GM08714 (cell line): Measurements from ENCODE around the gene MSL3.

Source experiments
- H3K4me3 ChIP-seq: fragments of 200-500 bp; sonication (Bioruptor generic); 2 replicates; pipeline ENCODE4 v1.5.1; 2014; ENCODE audit warnings: mild to moderate bottlenecking, low read length, inconsistent platforms
- ZNF274 ChIP-seq: IDR thresholded peaks from 2 replicates; pipeline ENCODE4 v1.6.1; 2012; ENCODE audit warnings: mild to moderate bottlenecking, low read depth, low read length

The MSL3 gene

DNA sequence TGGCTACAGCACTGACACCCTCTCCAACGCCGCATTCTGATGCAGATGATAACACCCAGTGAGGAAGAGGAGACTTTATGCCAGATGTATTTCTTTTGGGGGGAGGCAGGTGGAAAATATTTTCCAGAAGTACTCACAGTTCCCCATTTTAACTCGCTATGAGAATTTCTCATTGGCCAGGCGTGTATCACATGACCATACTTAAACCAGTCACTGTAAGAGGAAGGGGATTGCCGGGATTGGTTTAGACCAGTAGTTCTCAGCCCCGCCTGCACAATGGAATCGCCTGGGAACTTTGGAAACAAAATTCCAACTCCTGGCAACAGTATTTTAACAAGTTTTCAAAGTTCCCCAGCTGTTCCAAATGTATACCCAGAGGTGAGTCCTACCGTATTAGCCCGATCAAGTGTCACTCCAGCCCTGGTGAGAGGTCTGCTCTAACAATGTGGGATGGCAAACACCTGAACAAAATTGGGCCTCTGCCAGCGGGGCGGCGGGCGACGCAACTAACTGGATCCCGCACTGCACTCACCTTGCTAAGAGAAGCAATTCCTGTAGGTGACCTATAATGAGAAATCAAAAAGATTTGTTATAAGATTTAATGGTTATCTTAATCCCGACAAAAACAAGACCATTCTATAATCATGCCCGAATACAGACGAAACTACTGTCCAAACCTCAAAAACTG, 2.9 kb upstream of the MSL3 start:
- no peak for TF ChIP-seq ZNF274
- no peak overlapping the region; the same call in 1 of the 2 replicates for H3K4me3 ChIP-seq

DNA sequence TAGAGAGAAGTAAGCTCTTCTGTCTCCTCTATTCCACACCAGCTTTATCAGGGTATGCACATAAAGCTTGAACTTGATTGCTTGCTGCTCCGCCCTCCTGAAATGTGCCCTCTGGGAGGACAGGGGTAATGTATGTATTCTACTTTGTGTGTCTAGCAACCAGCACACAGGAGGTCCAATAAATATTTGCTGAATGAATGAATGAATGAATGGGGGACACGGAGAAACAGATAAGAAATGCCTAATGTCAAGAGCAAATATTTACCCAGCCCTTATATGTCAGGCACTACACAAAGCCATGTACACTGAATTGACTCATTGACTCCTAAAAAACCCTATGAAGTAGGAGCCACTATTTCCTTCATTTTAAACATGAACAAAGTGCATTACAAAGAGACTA, 2.3 kb upstream of the MSL3 start:
- no peak overlapping the region for H3K4me3 ChIP-seq
- no peak for TF ChIP-seq ZNF274

DNA sequence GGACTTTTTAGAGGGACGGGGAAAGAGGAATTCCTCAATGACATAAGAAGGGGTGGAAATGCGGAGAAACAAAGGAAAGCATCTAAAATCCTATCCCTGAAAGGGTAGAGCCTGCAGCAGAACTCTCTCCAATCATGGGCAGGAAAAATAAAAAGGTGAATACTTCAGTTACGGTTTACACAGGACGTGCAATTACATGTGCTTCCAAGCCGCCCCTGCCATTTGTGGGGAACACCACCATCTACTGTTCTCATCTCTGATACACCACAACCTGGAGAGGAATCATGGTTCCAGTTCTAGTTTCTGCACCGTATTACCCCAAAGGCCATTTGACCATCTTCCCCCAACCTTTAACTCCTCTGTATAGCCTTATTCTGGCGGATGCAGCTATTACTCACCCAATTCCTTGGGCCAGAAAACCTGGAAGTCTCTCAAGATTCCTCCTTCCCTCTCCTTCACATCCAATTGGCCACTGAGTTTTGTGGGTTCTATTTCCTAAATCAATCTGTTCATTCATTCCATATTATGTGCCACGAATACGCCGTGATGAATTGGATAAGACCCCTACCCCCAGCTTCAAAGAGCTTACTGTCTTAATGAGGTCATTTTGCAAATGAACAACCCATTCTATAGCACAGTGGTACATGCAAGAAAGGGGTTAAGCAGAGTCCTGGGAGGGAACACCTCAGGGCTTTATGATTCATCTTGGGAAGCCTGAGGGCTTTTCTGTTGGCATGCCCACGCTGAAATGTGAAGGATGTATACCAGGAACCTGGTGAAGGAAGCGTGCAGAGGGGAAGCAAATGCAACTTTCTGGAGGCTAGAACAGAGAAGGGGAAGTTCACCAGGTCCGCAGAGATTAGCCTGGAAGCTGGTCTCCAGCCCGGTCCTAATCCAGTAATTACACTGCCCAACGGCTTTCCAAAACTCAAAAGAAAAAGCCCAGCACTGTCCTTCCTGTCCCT, 1.4 kb upstream of the MSL3 start:
- no peak for TF ChIP-seq ZNF274
- peak overlapping the region; percentile 78; the same call in 1 of the 2 replicates for H3K4me3 ChIP-seq

DNA sequence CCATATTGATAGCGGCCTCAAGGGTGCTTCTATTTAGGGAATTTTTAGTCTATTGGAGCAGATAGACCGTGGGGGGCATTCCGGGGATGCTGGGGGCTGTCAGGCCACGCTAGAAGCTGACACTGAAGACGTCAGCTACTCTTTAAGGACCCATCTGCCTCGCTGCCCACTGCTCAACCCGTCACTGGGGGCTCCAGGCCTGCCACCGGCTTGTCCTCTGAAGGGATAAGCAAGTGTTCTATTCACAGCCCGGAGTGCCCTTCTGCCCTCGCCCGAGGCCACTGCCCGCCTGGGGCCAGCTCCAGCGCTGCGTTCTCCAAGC, 679 bp upstream of the MSL3 start:
- TF ChIP-seq ZNF274, result no peak
- H3K4me3 ChIP-seq, result peak overlapping the region; percentile 78; the same call in 1 of the 2 replicates

DNA sequence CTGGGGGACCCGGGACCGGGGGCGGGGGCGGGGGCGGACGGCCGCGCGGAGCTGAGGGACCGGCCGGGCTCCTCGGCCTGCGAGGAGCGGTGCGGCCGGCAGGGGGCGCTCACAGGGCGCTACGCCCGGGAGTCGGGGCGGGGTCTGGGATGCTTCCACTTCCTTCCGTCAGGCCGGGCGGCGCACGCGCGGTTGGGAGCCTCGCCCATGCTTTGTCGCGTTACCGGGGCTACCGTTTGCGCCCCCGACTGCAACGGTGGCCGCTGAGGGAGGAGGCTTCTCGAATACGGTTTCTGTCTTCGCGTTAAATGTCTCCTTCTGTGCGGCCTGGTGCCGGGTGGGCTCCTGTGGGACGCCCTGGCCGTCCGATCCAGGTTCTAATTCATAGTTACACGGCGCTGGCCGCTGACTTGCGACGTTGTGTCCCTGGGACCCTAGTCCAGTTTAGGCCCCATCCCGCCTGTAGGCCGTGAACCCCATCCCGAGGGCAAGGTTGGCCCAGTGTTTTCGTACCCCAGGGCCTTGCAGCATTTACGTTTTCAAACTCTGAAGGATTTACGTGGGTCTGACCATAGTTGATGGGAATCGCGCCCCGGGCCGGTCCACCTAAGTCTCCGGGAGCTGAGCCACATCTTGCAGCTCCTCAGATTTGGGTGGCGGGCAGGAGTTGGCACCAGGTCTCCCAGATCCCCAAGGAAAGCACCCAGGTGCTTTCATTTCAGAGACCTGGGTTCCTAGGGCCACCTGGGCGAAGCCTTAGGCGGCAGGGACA, 549 bp downstream of the MSL3 start:
- H3K4me3 ChIP-seq, result peak overlapping the region; percentile 78
- no peak for TF ChIP-seq ZNF274

DNA sequence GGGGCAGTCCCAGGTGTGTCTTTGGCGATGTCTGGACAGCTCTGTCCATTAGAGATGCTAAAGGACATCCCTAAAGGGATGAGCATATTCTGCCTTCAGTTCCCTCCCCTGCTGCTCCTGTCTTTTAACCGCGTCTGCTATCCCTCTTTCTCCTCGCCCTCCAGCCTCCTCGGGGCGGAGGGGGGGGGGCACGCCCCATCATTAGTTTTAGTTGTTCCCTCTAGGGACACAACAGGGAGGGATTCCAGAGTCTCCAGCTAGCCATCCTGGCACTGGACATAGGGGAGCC, 1.1 kb downstream of the MSL3 start:
- H3K4me3 ChIP-seq, result peak overlapping the region; percentile 78
- no peak for TF ChIP-seq ZNF274

DNA sequence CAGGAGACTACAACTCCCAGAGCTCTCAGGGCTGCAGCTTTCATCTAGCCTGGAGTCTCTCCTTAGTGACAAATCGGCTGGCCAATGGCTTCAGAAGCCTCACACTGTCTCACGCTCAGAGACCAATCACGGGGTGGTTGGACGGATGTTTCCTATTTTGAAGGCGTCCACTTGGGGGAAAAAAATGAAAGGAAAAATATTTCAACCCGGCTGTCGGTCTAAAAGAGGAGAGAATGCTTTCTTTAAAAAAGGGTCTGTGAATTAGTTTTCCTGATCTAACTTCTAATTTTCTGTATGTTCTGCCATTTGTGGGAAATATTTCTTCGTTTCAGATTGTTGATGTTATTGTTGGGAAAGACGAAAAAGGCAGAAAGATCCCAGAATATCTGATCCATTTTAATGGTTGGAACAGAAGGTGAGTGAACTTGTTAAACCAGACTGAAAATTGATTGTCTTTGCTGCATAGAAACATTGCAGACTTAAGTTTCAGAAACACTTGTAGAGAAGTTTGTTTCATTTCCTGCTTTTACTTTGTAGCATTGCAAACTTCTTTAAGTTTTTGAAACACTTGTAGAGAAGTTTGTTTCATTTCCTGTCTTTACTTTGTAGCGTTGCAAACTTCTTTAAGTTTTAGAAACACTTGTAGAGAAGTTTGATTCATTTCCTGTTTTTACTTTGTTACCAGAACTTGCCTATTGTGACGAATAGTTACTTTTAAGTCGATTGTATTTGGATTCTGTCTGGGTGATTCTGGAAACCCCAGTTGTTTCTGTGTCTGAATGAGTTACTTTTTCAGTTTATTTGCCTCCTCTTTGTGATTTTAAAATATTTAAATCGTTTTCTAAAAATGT, 1.6 kb downstream of the MSL3 start:
- peak overlapping the region; percentile 78 for H3K4me3 ChIP-seq
- TF ChIP-seq ZNF274, result no peak

DNA sequence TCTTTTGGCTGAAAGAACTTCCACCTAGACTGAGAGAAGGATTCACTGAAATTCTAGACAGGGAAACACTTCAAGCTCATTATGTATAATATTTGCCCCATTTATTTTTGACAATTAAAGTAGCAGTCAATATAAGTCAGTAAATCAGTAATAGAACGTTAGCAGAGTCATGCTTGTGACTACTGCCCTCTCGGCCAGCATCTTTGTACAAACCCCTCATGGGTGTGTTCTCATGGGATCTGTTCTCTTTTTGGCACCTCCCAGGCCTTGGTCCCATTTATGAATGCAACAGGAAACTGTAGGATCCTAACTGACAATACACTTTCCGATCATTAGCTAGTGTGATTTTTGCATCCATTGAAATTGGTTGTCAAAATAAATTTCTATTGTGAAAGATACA, 2.9 kb downstream of the MSL3 start:
- peak overlapping the region; percentile 82 for H3K4me3 ChIP-seq
- no peak for TF ChIP-seq ZNF274

DNA sequence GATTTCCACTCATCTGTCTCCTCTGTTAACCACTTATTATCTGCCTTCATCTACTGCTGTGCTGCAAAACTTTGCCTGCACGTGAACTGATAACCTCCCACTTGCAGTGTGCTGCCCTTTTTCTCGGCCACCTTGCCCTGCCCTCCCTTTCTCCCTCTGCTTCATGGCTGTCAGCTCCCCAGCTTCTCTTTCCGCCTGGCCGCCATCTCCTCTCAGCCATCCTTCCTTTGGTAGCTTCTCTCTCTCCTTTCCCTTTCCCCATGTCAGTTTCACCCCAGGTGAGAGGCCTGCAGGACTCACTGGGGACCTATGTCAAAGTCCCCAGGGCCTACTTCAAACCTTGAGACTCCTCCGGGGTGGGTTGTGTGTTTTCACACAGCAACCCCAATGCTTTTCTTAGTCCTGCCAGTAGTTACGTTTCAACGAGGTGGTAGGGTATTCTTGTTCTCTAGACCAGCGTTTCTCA, 6.6 kb downstream of the MSL3 start:
- H3K4me3 ChIP-seq, result peak overlapping the region; percentile 52; the same call in 1 of the 2 replicates

DNA sequence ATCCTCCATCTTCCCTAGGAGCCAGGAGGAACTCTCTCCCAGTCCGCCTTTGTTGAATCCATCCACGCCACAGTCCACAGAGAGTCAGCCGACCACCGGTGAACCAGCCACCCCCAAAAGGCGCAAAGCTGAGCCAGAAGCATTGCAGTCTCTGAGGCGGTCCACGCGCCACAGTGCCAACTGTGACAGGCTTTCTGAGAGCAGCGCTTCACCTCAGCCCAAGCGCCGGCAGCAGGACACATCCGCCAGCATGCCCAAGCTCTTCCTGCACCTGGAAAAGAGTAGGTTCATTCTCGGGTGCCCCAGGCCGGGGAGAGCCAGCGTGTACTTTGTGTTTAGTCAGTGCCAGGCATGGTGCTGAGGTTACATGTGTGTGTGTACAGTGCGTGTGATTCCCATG, 7.4 kb downstream of the MSL3 start:
- no peak overlapping the region for H3K4me3 ChIP-seq
- no peak for TF ChIP-seq ZNF274

More for the DNA sequence above, 6.6 kb downstream of the MSL3 start:
- no peak for TF ChIP-seq ZNF274

DNA sequence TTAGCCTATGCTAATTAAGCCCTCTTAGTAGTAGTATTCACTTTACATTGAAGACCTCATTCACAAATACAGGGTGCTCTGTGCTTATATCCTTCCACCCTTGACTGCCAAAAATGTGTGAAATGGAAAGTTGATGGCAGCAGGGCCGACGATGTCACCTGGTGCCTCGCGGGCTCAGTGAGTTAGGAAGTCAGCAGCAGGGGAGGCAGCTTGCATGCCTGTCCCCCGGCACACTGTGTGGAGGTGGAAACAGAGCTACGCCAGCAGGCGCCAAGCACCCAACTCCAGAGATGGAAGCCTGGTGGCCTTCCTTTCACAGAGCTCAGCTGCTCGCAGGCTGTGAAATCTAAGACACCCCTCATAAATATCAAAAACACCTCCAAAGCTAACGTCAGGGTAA, 8.4 kb downstream of the MSL3 start:
- no peak for TF ChIP-seq ZNF274
- no peak overlapping the region for H3K4me3 ChIP-seq

DNA sequence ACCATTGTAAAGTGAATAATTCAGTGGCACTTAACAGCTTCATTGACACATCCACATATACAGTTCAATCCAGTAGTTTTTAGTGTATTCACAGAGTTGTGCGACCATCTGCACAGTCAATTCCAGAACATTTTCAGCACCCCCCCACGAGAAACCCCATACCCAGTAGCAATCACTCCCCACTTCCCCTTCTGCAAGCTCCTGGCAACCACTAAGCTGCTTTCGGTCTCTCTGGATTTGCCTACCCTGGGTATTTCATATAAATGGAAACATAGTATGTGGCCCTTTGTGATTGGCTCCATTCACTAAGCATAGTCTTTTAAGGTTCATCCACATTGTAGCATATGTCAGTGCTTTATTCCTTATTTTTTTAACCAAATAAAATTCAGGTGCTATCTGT, 10.0 kb downstream of the MSL3 start:
- H3K4me3 ChIP-seq, result no peak overlapping the region
- TF ChIP-seq ZNF274, result no peak

DNA sequence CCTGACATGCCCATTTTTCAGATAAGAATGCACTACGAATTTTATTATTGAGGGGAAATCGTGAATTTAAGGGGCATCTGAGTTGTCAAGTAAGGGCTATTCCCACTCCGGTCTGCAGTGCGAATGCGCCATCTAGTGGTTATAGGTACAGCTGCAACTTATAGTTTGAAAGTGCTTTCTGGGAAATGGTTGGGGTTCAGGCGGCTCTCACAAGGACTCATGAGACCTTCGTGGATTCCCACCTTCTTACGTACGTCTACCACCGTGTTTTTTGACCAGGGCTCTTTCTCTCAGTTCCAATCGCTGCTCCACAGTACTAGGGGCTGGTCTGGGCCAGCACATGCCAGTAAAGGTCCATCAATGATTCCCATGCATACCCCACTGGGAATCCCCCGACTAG, 12.3 kb downstream of the MSL3 start:
- no peak overlapping the region for H3K4me3 ChIP-seq
- TF ChIP-seq ZNF274, result no peak

DNA sequence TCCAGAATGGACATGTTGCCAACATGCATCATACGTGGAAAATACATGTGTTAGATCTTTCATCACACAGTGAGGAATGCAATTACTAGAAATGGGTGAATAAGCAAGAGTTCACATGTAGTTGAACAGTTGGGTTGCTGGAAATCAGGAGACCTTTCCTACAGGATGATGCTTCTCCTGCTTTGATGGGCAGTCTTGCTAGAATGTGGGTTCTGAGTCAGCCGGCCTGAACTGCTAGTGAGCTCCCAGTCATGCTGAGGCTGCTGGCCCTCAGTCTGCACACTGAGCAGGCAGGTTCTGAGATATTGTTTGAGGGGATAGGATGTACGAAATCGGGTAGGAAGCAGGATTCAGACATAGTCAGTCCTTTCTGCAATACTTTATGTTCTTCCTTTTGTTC, 20.2 kb downstream of the MSL3 start:
- TF ChIP-seq ZNF274, result no peak

More for the DNA sequence above, 20.2 kb downstream of the MSL3 start:
- H3K4me3 ChIP-seq, result no peak overlapping the region
